ENCODE measurements around the gene CUX1. TPM values are rescaled to one million over a fixed set of nuclear protein-coding genes. Genes with fewer than 3 reads are reported as not detected.
"Not testable (repeated sequence)": the region's sequence is repeated elsewhere in the genome, so short reads cannot be mapped to it uniquely, and the experiment has no call there.

Gene CUX1
- polyA plus RNA-seq, 3 donors from 2014 or later, result 3.1 to 25.9 (median 12.5) TPM

- no peak overlapping the region for H3K4me3 Mint-ChIP-seq
- peaks cover 0 to 3% (median 0%) of the 10 kb centered on the region in 3 donors for H3K27me3 Mint-ChIP-seq (ENCODE audit: low read depth in 3 of 3)
- H3K27ac Mint-ChIP-seq, result no peak overlapping the region
- peaks cover 14 to 17% of the 10 kb centered on the region in 2 donors for H3K4me1 Mint-ChIP-seq
- no peaks in the 10 kb centered on the region for H3K9me3 Mint-ChIP-seq
- H3K36me3 Mint-ChIP-seq, result peaks cover 0 to 3% (median 0%) of the 10 kb centered on the region in 3 donors
- no peak for DNase-seq
Measured at GRCh38 chr7:101926265-101926664, 108.8 kb downstream of the CUX1 start.

GRCh38 chr7:101927389-101927788 is 110.0 kb downstream of the CUX1 start:
- peaks cover 0 to 3% (median 0%) of the 10 kb centered on the region in 3 donors for H3K36me3 Mint-ChIP-seq
- DNase-seq, result no peak
- H3K4me3 Mint-ChIP-seq, result no peak overlapping the region
- no peaks in the 10 kb centered on the region for H3K9me3 Mint-ChIP-seq
- H3K4me1 Mint-ChIP-seq, result peaks cover 17 to 19% of the 10 kb centered on the region in 2 donors
- H3K27me3 Mint-ChIP-seq (ENCODE audit: low read depth in 3 of 3), result peaks cover 0 to 3% (median 0%) of the 10 kb centered on the region in 3 donors
- no peak overlapping the region for H3K27ac Mint-ChIP-seq

- no peak overlapping the region for H3K4me3 Mint-ChIP-seq
- no peak for DNase-seq
- no peaks in the 10 kb centered on the region for H3K9me3 Mint-ChIP-seq
- H3K27ac Mint-ChIP-seq, result no peak overlapping the region
- H3K36me3 Mint-ChIP-seq, result peaks cover 0 to 3% (median 0%) of the 10 kb centered on the region in 3 donors
- H3K4me1 Mint-ChIP-seq, result peaks cover 14 to 23% of the 10 kb centered on the region in 2 donors
- H3K27me3 Mint-ChIP-seq (ENCODE audit: low read depth in 3 of 3), result peaks cover 0 to 3% (median 0%) of the 10 kb centered on the region in 3 donors
Measured at GRCh38 chr7:101927802-101928201, 110.4 kb downstream of the CUX1 start.

GRCh38 chr7:101929256-101929655 is 111.8 kb downstream of the CUX1 start:
- peaks cover 0 to 3% (median 0%) of the 10 kb centered on the region in 3 donors for H3K36me3 Mint-ChIP-seq
- H3K27ac Mint-ChIP-seq, result no peak overlapping the region
- no peaks in the 10 kb centered on the region for H3K27me3 Mint-ChIP-seq (ENCODE audit: low read depth in 3 of 3)
- no peak for DNase-seq
- no peak overlapping the region for H3K4me3 Mint-ChIP-seq
- H3K9me3 Mint-ChIP-seq, result no peaks in the 10 kb centered on the region
- H3K4me1 Mint-ChIP-seq, result peaks cover 10 to 31% of the 10 kb centered on the region in 2 donors

- H3K27me3 Mint-ChIP-seq (ENCODE audit: low read depth in 3 of 3); H3K36me3 Mint-ChIP-seq; DNase-seq; H3K9me3 Mint-ChIP-seq; H3K4me3 Mint-ChIP-seq; H3K27ac Mint-ChIP-seq: not testable (repeated sequence)
- H3K4me1 Mint-ChIP-seq, result peaks cover 10 to 37% of the 10 kb centered on the region in 2 donors
Measured at GRCh38 chr7:101929911-101930310, 112.5 kb downstream of the CUX1 start.

- Mint-ChIP-seq H3K4me3 (no peak overlapping the region), H3K27ac (no peak overlapping the region), H3K27me3 (ENCODE audit: low read depth in 3 of 3) (peaks cover 0 to 2% (median 0%) of the 10 kb centered on the region in 3 donors), H3K36me3 (no peaks in the 10 kb centered on the region), H3K4me1 (peaks cover 7 to 31% of the 10 kb centered on the region in 2 donors), H3K9me3 (no peaks in the 10 kb centered on the region)
- no peak for DNase-seq
Measured at GRCh38 chr7:101932083-101932482, 114.7 kb downstream of the CUX1 start.

- H3K9me3 Mint-ChIP-seq, result no peaks in the 10 kb centered on the region
- no peaks in the 10 kb centered on the region for H3K36me3 Mint-ChIP-seq
- no peak for DNase-seq
- peaks cover 0 to 2% (median 0%) of the 10 kb centered on the region in 3 donors for H3K27me3 Mint-ChIP-seq (ENCODE audit: low read depth in 3 of 3)
- H3K4me3 Mint-ChIP-seq, result no peak overlapping the region
- H3K27ac Mint-ChIP-seq, result no peak overlapping the region
- peaks cover 9 to 30% of the 10 kb centered on the region in 2 donors for H3K4me1 Mint-ChIP-seq
Measured at GRCh38 chr7:101933028-101933427, 115.6 kb downstream of the CUX1 start.

GRCh38 chr7:101933688-101934121 is 116.3 kb downstream of the CUX1 start:
- no peak overlapping the region for H3K4me3 Mint-ChIP-seq
- no peaks in the 10 kb centered on the region for H3K36me3 Mint-ChIP-seq
- H3K9me3 Mint-ChIP-seq, result no peaks in the 10 kb centered on the region
- peaks cover 9 to 30% of the 10 kb centered on the region in 2 donors for H3K4me1 Mint-ChIP-seq
- H3K27me3 Mint-ChIP-seq (ENCODE audit: low read depth in 3 of 3), result peaks cover 0 to 2% (median 0%) of the 10 kb centered on the region in 3 donors
- no peak overlapping the region for H3K27ac Mint-ChIP-seq
- no peak for DNase-seq

- peaks cover 11 to 30% of the 10 kb centered on the region in 2 donors for H3K4me1 Mint-ChIP-seq
- H3K36me3 Mint-ChIP-seq, result no peaks in the 10 kb centered on the region
- no peak overlapping the region for H3K4me3 Mint-ChIP-seq
- H3K27me3 Mint-ChIP-seq (ENCODE audit: low read depth in 3 of 3), result peaks cover 0 to 2% (median 1%) of the 10 kb centered on the region in 3 donors
- no peak overlapping the region for H3K27ac Mint-ChIP-seq
- DNase-seq, result no peak
- no peaks in the 10 kb centered on the region for H3K9me3 Mint-ChIP-seq
Measured at GRCh38 chr7:101934618-101935017, 117.2 kb downstream of the CUX1 start.

- Mint-ChIP-seq H3K4me1 (peaks cover 10 to 35% of the 10 kb centered on the region in 2 donors), H3K4me3 (no peak overlapping the region), H3K36me3 (no peaks in the 10 kb centered on the region), H3K27ac (no peak overlapping the region), H3K9me3 (no peaks in the 10 kb centered on the region), H3K27me3 (ENCODE audit: low read depth in 3 of 3) (peaks cover 0 to 2% (median 2%) of the 10 kb centered on the region in 3 donors)
- no peak for DNase-seq
Measured at GRCh38 chr7:101935521-101936141, 118.2 kb downstream of the CUX1 start.

GRCh38 chr7:101936223-101936610 is 118.8 kb downstream of the CUX1 start:
- no peaks in the 10 kb centered on the region for H3K36me3 Mint-ChIP-seq
- H3K4me1 Mint-ChIP-seq, result peaks cover 10 to 39% of the 10 kb centered on the region in 2 donors
- no peak for DNase-seq
- H3K27ac Mint-ChIP-seq, result no peak overlapping the region
- no peak overlapping the region for H3K4me3 Mint-ChIP-seq
- no peaks in the 10 kb centered on the region for H3K9me3 Mint-ChIP-seq
- H3K27me3 Mint-ChIP-seq (ENCODE audit: low read depth in 3 of 3), result peaks cover 0 to 2% (median 2%) of the 10 kb centered on the region in 3 donors

GRCh38 chr7:101936611-101937231 is 119.3 kb downstream of the CUX1 start:
- Mint-ChIP-seq H3K27me3 (ENCODE audit: low read depth in 3 of 3) (peaks cover 0 to 2% (median 2%) of the 10 kb centered on the region in 3 donors), H3K36me3 (no peaks in the 10 kb centered on the region), H3K9me3 (no peaks in the 10 kb centered on the region), H3K4me3 (no peak overlapping the region), H3K27ac (no peak overlapping the region), H3K4me1 (peaks cover 15 to 44% of the 10 kb centered on the region in 2 donors)
- no peak for DNase-seq

GRCh38 chr7:101937717-101938514 is 120.5 kb downstream of the CUX1 start:
- Mint-ChIP-seq H3K36me3 (no peaks in the 10 kb centered on the region), H3K4me1 (peaks cover 23 to 40% of the 10 kb centered on the region in 2 donors), H3K27ac (no peak overlapping the region), H3K4me3 (no peak overlapping the region), H3K27me3 (ENCODE audit: low read depth in 3 of 3) (peaks cover 0 to 2% (median 2%) of the 10 kb centered on the region in 3 donors), H3K9me3 (no peaks in the 10 kb centered on the region)
- no peak for DNase-seq

All from immature natural killer cell (primary cell).